HG03457 (cell line): Measurements from ENCODE around the gene NR4A1.

ENCODE experiments used
- ATAC-seq: cut with Tn5 transposase; IDR thresholded peaks from one replicate; pipeline ENCODE4 v1.9.1; 2021; ENCODE audit warnings: moderate number of reproducible peaks; ENCODE audit not compliant: unreplicated experiment

NR4A1 gene

DNA sequence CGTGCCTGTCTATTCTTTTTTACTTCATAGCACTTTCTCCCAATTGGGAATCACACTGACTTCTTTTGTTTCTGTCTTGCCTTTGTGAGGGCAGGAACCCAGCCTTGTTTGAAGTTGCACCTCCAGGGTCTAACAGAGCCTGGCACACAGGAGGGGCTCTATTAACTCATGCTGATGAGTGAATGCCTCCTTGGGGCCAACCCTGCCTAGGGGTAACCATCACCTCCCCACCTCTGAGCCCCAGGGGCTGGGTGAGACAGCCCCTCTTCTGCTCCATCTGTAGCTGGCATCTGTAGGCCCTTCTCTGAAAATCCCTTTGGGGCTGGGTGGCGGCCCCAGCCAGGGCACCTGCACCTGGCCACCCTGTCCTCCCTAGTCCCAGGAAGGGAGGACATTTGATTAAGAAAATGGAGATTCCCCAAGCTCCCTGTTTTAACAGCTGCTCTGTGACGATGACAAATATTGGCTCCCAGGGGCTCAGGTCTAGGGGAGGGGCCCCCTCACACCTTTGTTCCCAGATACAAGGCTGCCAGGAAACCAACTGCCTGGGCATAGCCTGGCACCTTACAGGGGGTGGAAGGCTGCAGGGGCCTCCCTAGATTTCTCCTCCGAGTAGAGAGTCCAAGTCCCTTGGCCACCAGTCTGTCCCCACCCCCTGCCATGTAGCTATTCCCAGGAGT is 32.7 kb upstream of the NR4A1 start:
- ATAC-seq: no peak

DNA sequence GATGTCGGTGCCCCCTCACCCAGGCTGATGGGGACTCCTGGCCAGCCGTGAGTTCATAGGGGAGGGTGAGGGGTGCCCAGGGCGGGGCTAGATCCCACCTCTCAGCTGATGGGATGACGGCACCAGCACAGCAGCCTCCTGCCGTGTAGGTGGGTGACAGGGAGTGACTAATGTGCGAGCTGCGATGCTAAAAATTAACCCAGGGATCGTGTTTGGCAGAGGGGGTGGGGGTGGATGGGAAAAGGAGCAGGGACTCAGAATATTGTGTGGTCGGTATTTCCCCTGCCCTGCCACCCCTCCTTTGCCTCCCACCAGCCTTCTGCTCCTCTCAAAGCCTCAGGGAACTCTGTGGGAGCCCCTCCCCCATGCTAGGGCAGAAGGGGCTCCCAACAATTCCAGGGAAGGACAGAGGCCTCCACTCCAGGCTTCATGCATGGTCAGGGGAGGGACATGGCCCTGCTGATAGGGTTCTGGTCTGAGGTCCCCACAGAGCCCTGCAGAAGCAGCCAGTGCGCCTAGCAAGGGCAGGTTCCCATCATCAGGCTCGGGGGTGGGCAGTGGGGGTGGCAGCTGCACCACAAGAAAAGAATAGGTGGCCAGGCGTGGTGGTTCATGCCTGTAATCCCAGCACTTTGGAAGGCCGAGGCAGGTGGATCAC is 32.0 kb upstream of the NR4A1 start:
- no peak for ATAC-seq

DNA sequence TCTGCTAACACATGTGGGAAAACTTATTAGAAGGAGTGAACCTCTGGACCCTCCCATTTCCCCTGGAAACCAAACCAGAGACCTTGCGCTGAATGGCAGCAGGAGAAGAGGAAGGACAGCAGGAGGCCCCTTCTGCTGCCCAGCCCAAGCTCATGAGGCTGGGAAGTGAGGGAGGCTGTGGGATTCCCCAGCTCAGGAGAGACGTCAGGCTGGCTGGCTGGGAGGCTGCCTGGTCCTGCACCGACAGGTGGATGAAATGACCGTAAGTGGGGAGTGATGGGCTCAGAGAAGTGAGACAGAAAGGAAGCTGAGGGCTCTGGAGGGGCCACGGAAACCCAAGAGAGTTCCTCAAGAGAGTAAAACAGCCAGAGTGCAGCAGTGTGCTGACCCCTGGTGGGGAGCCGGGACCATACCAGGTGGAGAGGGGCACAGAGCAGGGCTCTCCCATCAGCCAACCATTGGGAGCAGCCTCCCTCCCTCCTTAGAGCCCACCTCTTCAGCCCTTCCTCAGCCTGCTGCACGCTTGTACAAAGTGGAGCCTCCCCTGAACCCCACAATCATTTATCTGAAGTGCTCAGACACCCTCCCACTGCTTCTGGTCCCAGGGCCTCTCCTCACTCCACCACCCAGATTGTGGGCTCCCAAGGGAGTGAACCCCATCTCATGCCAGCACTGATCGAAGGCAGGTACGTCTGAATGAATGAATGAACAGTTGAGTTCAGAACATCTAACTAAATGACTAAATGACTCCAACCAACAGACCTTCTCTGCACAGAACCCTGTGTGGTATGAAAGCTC is 30.5 kb upstream of the NR4A1 start:
- ATAC-seq: no peak

- ATAC-seq: no peak
Observed at GRCh38 chr12:52022841-52023181, 28.4 kb upstream of the NR4A1 start.

DNA sequence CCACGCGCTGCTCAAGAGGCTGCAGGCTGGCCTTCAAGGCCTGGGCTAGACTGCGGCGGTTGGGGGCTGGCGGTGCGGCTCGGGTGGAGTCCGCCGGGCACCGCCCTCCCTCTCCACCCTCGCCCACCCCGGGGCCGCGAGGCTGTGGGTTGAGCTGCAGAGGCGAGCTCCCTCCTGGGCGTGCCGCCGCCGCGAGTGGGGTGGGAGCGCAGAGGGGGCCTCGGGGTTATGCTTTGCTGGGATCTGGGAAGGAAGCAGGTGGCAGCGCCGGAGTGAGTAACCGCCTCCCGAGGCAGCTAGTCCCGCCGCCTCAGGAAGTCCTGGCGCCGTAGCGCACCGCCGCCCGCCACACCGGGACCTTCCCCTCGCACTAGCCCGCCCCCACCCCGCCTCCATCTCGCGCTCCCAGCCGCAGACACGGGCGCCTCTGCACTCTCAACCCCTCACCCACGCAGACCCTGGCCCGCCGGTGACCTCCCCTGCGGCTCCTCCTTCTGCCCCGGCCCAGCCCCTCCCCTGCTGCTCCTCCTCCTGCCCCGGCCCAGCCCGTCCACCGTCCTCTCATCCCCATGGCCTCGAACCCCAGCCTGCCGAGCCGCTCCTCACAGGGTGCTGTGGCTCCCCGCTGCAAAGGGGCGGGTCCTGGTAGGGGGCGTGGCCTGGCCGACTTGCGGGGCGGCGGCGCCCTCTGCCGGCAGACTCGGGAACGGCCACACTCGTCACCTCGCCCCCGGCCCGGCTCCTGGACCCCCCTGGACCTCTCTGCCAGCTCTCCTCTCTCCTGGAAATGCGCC is 27.9 kb upstream of the NR4A1 start:
- no peak for ATAC-seq

DNA sequence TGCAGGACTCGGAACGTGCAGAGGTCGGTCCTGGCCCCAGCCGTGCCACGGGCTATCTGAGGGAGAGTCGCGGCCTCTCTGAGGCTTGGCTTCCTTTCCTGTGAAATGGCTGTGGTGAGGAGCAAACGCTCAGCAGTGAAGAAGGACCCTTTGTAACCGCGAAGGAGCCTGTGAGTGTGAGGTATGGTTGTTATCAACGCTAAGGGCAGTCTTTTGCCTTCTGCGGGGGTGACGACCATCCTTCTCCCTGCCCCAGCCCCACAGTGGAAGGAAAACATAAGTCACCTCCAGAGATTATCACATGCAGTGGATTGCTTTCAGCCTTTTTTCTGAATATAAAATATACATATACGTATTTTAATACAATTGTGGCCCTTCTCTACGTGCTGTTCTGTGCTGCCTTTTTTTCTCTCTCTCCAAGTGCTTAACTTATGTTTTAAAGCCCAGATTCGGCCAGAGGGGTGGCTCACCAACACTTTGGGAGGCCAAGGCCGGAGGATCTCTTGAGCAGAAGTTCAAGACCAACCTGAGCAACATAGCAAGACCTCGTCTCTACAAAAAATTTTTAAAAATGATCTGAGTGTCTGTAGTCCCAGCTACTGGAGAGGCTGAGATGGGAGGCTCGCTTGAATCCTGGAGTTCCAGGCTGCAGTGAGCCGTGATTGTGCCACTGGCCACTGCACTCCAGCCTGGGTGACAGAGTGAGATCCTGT is 27.1 kb upstream of the NR4A1 start:
- ATAC-seq: no peak

- ATAC-seq: no peak
Observed at GRCh38 chr12:52024845-52025230, 26.4 kb upstream of the NR4A1 start.

DNA sequence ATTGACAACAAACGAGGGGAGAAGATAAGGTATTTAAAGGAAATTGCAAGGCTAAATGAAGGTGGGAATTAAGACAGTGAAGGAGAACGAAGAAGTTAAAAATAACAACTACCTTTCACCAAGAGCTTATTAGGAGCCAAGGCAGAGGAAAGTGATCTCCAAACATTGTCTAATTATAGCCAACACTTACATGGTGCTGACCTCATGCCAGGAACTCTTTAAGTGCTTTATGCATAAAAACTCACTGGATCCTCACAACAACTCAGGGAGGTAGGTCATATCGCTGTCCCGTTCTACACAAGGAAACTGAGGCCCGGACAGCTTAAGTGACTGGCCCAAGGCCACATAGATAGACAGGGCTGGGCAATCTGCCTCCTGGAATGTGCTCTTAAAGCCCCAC is 25.0 kb upstream of the NR4A1 start:
- no peak for ATAC-seq

DNA sequence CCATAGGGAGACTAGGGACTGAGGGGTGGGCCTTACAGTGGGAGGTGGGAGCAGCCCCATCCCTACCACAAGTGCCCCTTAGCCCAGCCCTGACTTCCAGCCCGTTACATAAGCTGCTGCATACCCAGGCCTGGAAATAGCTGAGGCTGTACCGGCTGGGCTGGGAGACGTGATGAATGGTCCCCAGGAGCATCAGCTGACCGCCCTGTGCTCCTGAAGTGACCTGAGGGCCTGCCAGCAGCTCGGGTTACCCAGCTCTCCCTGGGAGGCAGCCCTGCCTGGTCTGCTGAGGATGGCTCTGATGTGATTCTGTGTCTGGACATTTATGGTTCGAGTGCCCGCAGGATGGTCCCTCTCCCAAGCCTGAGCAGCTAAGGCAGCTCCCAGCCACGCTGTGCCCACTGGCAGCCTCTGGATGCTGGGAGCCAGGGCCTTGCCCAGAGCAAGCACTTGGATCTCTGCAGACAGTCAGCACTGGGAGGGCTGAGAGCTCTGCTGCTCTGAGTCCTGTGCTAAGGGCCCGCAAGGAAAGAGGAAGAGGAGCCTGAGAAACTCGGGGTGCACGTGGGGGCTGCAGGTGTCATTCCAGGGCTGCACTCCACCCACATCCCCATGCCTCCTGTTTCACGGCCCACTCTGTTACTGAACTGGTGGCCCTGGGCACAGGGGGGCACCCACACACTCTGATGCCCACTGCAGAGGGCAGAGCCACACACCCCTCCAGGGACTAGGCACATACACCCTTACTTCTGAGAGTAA is 24.0 kb upstream of the NR4A1 start:
- ATAC-seq: no peak

DNA sequence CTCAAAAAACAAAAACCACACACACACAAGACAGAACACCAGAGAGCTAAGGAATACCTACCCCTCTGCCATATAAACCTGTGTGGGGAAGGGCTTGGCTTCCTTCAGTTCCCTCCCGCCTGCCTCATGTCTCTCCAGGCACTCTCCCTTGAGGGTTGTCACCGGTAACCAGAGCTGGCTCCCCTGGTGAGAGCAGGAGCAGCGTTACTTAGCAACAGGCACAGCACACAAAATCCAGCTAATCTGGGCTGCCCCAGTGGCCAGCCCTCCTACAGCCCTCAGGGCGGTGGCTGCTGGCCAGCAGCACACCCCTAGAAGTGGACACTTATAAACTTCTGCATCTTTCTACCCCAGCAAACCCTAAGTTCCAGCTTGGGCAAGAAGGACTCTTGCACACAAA is 21.6 kb upstream of the NR4A1 start:
- no peak for ATAC-seq

GRCh38 chr12:52032446-52032803 is 18.8 kb upstream of the NR4A1 start:
- ATAC-seq: no peak

GRCh38 chr12:52032804-52033445 is 18.3 kb upstream of the NR4A1 start:
- peak; percentile 77 for ATAC-seq

DNA sequence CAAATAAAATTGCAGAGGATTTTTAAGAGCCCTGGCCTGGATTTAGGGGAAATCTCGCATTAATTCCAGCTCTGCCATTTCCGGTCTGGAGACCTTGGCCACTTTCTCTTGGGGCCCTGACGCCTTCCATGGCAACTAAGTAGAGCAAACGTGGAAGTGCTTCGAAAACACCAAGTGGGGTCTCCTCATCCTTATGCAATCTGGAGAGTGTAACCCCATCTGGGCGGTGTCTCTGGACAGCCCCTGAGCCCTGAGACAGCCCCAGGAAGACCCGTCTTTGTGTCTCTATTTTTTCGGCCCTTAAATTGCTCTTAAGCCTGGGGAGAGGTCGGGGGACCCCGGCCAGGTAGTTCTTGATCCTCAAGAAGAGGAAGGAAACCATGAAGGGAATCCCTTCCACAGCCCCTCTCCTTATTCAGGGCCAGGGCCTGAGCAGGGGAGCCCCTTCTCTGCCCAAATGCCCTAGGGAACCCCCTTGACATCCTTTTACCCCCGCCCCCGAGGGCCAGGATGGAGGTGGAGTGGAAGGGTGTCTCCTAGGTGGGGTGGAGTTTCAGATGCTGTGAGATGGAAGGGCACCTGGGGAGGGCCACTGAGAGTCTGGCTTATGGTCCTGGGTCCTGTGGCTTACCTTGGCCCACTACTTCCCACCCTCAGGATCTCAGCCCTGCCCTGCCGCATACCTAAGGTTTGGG is 17.6 kb upstream of the NR4A1 start:
- no peak for ATAC-seq

DNA sequence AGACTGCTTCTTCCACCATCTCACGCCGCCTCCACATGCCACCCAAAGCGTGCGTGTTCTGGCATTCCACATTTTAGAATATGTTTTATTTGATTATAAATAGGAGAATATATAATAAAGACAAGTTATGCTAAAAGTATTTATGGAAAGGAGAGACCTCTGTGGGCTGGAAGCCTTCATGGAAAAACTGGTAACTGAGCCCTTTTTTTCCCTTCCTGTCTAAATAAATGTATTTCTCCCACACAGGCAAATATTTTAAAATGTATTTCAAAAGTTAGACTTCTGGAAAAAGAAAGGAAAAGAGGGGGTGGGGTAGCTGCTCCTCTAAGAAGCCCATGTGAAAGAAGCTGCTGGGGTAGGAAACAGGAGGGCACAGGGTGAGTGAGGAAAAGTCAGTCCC is 16.1 kb upstream of the NR4A1 start:
- no peak for ATAC-seq

GRCh38 chr12:52035926-52036325 is 15.3 kb upstream of the NR4A1 start:
- ATAC-seq: no peak

DNA sequence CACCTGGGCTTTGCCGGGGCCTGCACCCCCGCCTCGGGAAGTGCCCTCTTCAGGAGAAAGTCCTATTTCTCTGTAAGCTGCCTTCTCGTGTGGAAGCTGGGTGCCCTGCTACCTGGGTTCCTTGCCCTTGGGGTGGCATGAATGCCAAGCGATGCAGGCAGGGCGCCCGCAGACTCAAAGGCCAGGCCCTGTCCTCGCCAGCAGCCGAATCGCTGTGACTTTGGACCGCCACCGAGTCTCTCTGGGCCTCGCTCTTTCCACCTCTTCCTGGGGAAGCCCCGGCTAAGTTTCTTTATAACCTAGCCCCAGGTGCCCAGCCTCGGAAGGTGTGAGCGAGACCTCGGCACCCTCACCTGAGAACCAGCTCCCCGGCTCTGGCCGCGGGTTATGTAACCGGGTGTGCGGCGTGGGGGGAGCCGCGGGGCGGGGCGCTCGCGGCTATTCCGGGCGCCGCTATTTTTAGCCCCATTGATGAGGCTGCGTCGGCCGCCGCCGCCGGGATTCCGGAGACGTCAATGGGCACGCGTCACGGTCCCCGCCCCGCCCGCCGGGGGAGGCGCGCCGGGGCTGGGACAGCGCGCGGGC is 14.6 kb upstream of the NR4A1 start:
- no peak for ATAC-seq

GRCh38 chr12:52037248-52037861 is 13.9 kb upstream of the NR4A1 start:
- ATAC-seq: no peak

DNA sequence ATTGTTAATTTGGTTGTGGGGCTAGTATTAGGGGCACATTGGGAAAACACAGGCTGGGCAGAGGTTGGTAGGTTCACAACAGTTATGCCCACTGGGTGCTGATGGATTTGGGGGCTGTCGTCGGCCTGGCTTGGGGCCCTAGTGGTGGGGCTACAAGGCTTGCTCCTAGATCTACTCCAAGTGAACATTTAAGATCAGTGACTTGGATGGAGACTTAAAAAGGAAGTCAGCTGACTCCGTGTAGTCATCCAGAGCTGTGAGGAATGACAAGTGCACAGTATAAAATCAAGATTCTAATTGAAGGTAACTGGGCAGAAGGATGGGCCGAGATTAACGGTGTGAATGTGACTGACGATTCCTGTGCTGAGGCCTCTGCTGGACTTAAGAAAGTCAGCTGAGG is 12.8 kb upstream of the NR4A1 start:
- ATAC-seq: no peak
